GM12878 (cell line): ENCODE results near the gene UBE2O. TPM values are rescaled to one million over a fixed set of nuclear protein-coding genes. Genes with fewer than 3 reads are reported as not detected.

Experiments
- BRCA1 ChIP-seq: IDR thresholded peaks from 2 replicates; pipeline ENCODE4 v1.6.1; 2011; ENCODE audit warnings: low read depth, low read length, improper control_type of control experiment
- MTA2 ChIP-seq: fragments of 450-650 bp; IDR thresholded peaks from 2 replicates; pipeline ENCODE4 v1.6.1; 2016; ENCODE audit warnings: low read depth, mild to moderate bottlenecking, moderate library complexity
- PML ChIP-seq: IDR thresholded peaks from 2 replicates; pipeline ENCODE4 v1.6.1; 2012; ENCODE audit warnings: low read length, inconsistent platforms
- POU2F2 ChIP-seq: IDR thresholded peaks from 3 replicates; pipeline ENCODE4 v1.6.1; 2011; ENCODE audit warnings: low read depth, mild to moderate bottlenecking, low read length, borderline replicate concordance
- RAD51 ChIP-seq: fragments of 450-650 bp; IDR thresholded peaks from 2 replicates; pipeline ENCODE4 v1.6.1; 2016; ENCODE audit warnings: moderate library complexity, mild to moderate bottlenecking, inconsistent platforms
- SMARCA5 ChIP-seq: fragments of 450-650 bp; IDR thresholded peaks from 2 replicates; pipeline ENCODE4 v1.6.1; 2017; ENCODE audit warnings: mild to moderate bottlenecking
- SUZ12 ChIP-seq: fragments of 200-600 bp; sonication (generic); IDR thresholded peaks from one replicate; pipeline ENCODE4 v1.6.1; 2018; ENCODE audit warnings: antibody characterized with exemption, mild to moderate bottlenecking; ENCODE audit not compliant: unreplicated experiment
- ZNF207 ChIP-seq: fragments of 450-650 bp; IDR thresholded peaks from 2 replicates; pipeline ENCODE4 v1.6.1; 2014; ENCODE audit warnings: antibody characterized with exemption, mild to moderate bottlenecking, borderline replicate concordance
- ZNF24 ChIP-seq: fragments of 450-650 bp; IDR thresholded peaks from 2 replicates; pipeline ENCODE4 v1.6.1; 2017; ENCODE audit warnings: antibody characterized with exemption, mild to moderate bottlenecking
- ZNF384 ChIP-seq: IDR thresholded peaks from 2 replicates; pipeline ENCODE4 v1.6.1; 2012; ENCODE audit warnings: low read depth, mild to moderate bottlenecking, low read length, improper control_type of control experiment, borderline replicate concordance
- polyA plus RNA-seq, 11 experiments: library from polyadenylated mRNA; depleted of rRNA in 4 of 11; unstranded in 6 of 11; stranded (reverse) in 5 of 11; fragments of >200 nt; fragmentation: Nextera tagmentation in 4 of 11; fragmentation: Illumina TruSeq in 1 of 11; extraction: Ambion mirVana in 4 of 11; extraction: Trizol in 1 of 11; gene quantifications; 1 replicate in 1 of 11; 2 replicates in 10 of 11; pipeline versions ENCODE4 v1.2.1 to v1.2.3, GENCODE V29; 2011 to 2016; ENCODE audit warnings: inconsistent platforms in 2 of 11, missing spikeins in 2 of 11, low read depth in 1 of 11
- total RNA-seq, 4 experiments: library from RNA; depleted of rRNA in 3 of 4; stranded (reverse); fragments of >200 nt in 3 of 4; fragmentation: Illumina TruSeq in 1 of 4; extraction: Trizol in 1 of 4; gene quantifications; 2 replicates each; pipeline versions ENCODE4 v1.2.1 to v1.2.3, GENCODE V29; 2013 to 2021
- TF ChIP-seq, protein P1 (sequence below): fragments of 450-650 bp; IDR thresholded peaks from 2 replicates; pipeline ENCODE4 v1.6.1; 2018; ENCODE audit warnings: mild to moderate bottlenecking, low read depth, moderate library complexity; ENCODE audit not compliant: partially characterized antibody
- TF ChIP-seq, protein P2 (sequence below): fragments of 450-650 bp; IDR thresholded peaks from 2 replicates; pipeline ENCODE4 v1.6.1; 2017; ENCODE audit warnings: antibody characterized with exemption, mild to moderate bottlenecking, moderate library complexity
- TF ChIP-seq, protein P3 (sequence below): fragments of 450-650 bp; formaldehyde crosslinking; IDR thresholded peaks from 2 replicates; pipeline ENCODE4 v1.4.0; 2022; ENCODE audit warnings: mild to moderate bottlenecking, moderate library complexity
- TF ChIP-seq, protein P4 (sequence below): IDR thresholded peaks from 2 replicates; pipeline ENCODE4 v1.6.1; 2011; ENCODE audit warnings: mild to moderate bottlenecking, low read depth, low read length, moderate library complexity; ENCODE audit not compliant: insufficient replicate concordance
- TF ChIP-seq, protein P5 (sequence below): fragments of 450-650 bp; IDR thresholded peaks from 2 replicates; pipeline ENCODE4 v1.6.1; 2017; ENCODE audit warnings: mild to moderate bottlenecking, moderate library complexity

Gene UBE2O
- total and polyA plus RNA-seq, 10 of the 15 experiments (the other 5 are each of a cell fraction or from before 2014, with no cell fraction given): 2.1 to 39.0 (median 14.1) TPM

DNA sequence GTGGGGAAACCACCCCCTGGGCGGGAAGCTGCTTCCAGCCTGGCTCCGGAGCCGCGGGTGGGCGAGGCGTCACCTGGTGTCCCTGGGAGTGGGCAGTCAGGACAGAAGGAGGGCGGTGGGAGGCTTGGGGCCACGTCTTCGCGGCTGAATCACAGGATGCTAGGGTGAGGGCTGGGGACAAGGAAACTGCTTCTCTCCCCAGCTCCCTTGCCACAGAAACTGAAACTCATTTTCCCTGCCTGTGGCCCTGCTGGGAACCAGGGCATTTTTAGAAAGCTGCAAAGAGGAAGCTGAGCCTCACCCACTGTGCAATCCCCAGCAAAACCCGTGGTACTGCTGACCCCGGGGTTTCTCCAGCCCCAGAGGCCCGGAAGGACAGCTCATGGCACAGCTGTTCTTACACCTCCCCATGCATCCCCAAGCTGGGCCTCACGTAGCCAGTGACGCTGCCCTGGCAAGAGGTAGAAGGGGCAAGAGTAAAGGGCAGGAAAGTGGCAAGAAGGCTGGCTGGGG is 40.1 kb upstream of the UBE2O start (continued):
- TF ChIP-seq, protein P1, sequence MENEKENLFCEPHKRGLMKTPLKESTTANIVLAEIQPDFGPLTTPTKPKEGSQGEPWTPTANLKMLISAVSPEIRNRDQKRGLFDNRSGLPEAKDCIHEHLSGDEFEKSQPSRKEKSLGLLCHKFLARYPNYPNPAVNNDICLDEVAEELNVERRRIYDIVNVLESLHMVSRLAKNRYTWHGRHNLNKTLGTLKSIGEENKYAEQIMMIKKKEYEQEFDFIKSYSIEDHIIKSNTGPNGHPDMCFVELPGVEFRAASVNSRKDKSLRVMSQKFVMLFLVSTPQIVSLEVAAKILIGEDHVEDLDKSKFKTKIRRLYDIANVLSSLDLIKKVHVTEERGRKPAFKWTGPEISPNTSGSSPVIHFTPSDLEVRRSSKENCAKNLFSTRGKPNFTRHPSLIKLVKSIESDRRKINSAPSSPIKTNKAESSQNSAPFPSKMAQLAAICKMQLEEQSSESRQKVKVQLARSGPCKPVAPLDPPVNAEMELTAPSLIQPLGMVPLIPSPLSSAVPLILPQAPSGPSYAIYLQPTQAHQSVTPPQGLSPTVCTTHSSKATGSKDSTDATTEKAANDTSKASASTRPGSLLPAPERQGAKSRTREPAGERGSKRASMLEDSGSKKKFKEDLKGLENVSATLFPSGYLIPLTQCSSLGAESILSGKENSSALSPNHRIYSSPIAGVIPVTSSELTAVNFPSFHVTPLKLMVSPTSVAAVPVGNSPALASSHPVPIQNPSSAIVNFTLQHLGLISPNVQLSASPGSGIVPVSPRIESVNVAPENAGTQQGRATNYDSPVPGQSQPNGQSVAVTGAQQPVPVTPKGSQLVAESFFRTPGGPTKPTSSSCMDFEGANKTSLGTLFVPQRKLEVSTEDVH: no peak
- TF ChIP-seq, protein P2, sequence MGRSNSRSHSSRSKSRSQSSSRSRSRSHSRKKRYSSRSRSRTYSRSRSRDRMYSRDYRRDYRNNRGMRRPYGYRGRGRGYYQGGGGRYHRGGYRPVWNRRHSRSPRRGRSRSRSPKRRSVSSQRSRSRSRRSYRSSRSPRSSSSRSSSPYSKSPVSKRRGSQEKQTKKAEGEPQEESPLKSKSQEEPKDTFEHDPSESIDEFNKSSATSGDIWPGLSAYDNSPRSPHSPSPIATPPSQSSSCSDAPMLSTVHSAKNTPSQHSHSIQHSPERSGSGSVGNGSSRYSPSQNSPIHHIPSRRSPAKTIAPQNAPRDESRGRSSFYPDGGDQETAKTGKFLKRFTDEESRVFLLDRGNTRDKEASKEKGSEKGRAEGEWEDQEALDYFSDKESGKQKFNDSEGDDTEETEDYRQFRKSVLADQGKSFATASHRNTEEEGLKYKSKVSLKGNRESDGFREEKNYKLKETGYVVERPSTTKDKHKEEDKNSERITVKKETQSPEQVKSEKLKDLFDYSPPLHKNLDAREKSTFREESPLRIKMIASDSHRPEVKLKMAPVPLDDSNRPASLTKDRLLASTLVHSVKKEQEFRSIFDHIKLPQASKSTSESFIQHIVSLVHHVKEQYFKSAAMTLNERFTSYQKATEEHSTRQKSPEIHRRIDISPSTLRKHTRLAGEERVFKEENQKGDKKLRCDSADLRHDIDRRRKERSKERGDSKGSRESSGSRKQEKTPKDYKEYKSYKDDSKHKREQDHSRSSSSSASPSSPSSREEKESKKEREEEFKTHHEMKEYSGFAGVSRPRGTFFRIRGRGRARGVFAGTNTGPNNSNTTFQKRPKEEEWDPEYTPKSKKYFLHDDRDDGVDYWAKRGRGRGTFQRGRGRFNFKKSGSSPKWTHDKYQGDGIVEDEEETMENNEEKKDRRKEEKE: no peak
- TF ChIP-seq, protein P3, sequence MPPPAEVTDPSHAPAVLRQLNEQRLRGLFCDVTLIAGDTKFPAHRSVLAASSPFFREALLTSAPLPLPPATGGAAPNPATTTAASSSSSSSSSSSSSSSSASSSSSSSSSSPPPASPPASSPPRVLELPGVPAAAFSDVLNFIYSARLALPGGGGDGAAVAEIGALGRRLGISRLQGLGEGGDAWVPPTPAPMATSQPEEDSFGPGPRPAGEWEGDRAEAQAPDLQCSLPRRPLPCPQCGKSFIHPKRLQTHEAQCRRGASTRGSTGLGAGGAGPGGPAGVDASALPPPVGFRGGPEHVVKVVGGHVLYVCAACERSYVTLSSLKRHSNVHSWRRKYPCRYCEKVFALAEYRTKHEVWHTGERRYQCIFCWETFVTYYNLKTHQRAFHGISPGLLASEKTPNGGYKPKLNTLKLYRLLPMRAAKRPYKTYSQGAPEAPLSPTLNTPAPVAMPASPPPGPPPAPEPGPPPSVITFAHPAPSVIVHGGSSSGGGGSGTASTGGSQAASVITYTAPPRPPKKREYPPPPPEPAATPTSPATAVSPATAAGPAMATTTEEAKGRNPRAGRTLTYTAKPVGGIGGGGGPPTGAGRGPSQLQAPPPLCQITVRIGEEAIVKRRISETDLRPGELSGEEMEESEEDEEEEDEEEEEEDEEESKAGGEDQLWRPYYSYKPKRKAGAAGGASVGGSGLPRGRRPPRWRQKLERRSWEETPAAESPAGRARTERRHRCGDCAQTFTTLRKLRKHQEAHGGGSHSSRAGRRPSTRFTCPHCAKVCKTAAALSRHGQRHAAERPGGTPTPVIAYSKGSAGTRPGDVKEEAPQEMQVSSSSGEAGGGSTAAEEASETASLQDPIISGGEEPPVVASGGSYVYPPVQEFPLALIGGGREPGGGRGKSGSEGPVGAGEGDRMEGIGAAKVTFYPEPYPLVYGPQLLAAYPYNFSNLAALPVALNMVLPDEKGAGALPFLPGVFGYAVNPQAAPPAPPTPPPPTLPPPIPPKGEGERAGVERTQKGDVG (CRISPR knock-in tag): no peak
- TF ChIP-seq, protein P4, sequence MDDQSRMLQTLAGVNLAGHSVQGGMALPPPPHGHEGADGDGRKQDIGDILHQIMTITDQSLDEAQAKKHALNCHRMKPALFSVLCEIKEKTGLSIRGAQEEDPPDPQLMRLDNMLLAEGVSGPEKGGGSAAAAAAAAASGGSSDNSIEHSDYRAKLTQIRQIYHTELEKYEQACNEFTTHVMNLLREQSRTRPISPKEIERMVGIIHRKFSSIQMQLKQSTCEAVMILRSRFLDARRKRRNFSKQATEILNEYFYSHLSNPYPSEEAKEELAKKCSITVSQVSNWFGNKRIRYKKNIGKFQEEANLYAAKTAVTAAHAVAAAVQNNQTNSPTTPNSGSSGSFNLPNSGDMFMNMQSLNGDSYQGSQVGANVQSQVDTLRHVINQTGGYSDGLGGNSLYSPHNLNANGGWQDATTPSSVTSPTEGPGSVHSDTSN: peak; percentile 4
- TF ChIP-seq MTA2: no peak
- no peak for TF ChIP-seq SMARCA5
- no peak for TF ChIP-seq SUZ12
- no peak for TF ChIP-seq ZNF207
- TF ChIP-seq RAD51: no peak
- TF ChIP-seq POU2F2: no peak
- TF ChIP-seq ZNF384: no peak
- 0 out of 2 replicates have a peak, but pooled peaks have one; percentile 27 for TF ChIP-seq ZNF24
- TF ChIP-seq PML: peak; percentile 24; the same call in 1 of the 2 replicates
- TF ChIP-seq BRCA1: no peak
- TF ChIP-seq, protein P5, sequence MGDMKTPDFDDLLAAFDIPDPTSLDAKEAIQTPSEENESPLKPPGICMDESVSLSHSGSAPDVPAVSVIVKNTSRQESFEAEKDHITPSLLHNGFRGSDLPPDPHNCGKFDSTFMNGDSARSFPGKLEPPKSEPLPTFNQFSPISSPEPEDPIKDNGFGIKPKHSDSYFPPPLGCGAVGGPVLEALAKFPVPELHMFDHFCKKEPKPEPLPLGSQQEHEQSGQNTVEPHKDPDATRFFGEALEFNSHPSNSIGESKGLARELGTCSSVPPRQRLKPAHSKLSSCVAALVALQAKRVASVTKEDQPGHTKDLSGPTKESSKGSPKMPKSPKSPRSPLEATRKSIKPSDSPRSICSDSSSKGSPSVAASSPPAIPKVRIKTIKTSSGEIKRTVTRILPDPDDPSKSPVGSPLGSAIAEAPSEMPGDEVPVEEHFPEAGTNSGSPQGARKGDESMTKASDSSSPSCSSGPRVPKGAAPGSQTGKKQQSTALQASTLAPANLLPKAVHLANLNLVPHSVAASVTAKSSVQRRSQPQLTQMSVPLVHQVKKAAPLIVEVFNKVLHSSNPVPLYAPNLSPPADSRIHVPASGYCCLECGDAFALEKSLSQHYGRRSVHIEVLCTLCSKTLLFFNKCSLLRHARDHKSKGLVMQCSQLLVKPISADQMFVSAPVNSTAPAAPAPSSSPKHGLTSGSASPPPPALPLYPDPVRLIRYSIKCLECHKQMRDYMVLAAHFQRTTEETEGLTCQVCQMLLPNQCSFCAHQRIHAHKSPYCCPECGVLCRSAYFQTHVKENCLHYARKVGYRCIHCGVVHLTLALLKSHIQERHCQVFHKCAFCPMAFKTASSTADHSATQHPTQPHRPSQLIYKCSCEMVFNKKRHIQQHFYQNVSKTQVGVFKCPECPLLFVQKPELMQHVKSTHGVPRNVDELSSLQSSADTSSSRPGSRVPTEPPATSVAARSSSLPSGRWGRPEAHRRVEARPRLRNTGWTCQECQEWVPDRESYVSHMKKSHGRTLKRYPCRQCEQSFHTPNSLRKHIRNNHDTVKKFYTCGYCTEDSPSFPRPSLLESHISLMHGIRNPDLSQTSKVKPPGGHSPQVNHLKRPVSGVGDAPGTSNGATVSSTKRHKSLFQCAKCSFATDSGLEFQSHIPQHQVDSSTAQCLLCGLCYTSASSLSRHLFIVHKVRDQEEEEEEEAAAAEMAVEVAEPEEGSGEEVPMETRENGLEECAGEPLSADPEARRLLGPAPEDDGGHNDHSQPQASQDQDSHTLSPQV: no peak
